HG03039 (cell line): ENCODE results near the gene SLC36A4.
"Not testable (repeated sequence)": the region's sequence is repeated elsewhere in the genome, so short reads cannot be mapped to it uniquely, and the experiment has no call there.

Experiments used
- ATAC-seq: cut with Tn5 transposase; IDR thresholded peaks from one replicate; pipeline ENCODE4 v1.9.1; 2021; ENCODE audit warnings: mild to moderate bottlenecking, moderate library complexity; ENCODE audit not compliant: unreplicated experiment

The SLC36A4 gene

DNA sequence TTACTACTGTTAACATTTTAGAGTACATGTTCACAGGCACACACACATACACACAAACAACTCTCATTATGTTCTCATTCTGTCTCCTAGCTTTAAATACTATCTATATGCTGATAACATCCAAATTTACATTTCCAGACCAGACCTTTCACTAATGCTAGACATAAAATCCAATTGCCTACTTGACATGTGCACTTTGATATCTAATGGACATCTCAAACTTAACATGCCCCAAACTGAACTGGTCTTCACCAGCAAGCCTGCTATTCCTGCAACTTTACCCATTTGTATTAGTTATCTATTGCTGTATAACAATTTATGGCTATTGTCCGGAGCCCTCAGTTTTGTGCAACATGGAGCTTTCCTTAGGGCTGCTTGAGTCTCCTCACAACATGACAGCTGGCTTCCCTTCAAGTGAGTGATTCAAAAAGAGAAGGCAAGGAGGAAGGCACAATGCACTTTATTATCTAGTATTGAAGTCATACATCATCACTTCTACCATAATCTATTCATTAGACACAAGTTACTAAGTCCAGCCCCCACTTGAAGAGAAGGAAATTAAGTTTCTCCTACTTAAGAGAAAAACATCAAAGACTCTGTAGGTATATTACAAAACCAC, 3.0 kb downstream of the SLC36A4 start:
- no peak for ATAC-seq

DNA sequence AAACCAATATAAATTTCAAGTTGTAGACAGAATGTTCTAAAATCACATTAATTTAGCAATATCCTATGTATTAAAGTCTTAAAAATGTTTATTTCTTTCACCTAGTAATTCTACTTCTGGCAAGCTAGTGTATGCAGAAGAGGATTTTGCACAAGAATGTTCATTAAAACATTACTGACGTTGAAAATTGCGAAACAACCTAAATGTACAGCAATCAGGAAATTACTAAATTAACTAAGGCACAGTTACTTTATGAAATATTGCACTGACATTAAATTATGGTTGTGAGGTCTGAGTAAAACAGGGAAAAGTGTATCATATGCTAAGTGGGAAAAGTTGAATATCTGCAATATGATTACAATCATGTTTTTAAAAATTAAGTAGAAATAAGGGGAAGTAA, 4.1 kb downstream of the SLC36A4 start:
- no peak for ATAC-seq

DNA sequence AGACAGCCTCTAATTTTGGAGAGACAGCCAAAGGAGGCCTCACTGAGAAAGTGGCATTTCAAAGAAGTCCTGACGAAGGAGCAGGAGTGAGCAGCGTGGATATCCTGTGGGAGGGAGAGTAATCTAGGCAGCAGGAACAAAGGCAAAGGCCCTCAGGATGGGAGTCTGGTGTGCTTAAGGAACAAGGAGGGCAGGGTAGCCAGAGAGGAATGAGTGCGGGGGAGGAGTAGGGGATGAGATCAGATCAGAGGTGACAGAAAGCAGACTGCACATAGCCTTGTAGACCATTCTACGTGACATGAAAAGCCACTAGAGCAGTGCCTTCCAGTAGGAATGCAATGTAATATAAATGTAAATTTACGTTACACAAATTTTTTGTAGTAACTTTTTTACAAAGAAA, 5.6 kb downstream of the SLC36A4 start:
- ATAC-seq, result no peak

DNA sequence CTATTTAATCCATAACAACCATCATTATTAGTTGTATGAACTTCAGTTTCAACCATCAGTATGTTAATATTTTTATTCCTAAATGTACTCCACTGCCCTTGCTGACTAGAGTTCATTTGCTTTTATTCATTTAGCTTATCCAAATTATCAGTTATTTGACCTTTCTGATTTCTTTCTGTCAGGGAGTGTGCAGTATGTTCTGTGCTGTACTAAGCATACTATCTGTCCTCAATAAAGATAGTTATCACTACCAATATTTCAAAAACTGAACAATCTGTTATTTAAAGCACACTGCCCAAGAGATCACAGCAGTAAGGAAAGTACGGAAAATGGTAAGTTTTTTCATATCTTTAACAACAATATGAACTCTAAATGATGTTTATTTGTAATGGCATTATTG, 8.3 kb downstream of the SLC36A4 start:
- ATAC-seq, result no peak

DNA sequence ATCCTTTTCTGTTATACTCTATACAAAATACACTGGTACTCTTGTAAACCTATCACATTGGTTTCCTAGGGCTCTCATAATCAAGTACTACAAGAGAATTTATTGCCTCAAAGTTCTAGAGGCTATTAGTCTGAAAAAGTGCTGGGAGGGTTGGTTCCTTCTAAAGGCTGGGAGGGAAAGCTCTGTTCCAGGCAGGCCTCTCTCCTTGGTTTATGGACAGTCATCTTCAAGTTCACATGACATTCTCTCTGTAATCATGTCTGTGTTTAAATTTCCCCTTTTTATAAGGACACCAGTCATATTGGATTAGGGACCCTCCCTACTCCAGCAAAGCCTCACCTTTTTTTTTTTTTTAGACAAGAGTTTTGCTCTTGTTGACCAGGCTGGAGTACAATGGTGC, 9.1 kb downstream of the SLC36A4 start:
- no peak for ATAC-seq

DNA sequence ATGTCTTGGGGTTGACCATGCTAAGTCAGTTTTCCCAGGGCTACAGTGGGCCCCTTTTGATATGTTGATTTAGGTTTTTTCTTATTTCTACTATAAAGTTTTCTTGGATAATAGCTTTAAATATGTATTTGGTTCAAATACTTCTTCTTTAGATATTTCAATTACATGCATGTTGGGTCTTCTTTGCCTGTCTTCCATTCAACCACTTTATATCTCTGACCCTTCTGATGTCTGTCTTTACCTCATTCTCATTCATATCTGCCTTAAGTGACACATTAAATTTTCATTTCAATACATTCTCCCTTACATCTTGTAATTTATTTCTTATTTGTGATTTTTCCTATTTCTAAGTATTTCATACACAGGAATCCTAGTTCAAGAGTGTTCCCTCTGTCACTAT, 10.5 kb downstream of the SLC36A4 start:
- ATAC-seq, result no peak

DNA sequence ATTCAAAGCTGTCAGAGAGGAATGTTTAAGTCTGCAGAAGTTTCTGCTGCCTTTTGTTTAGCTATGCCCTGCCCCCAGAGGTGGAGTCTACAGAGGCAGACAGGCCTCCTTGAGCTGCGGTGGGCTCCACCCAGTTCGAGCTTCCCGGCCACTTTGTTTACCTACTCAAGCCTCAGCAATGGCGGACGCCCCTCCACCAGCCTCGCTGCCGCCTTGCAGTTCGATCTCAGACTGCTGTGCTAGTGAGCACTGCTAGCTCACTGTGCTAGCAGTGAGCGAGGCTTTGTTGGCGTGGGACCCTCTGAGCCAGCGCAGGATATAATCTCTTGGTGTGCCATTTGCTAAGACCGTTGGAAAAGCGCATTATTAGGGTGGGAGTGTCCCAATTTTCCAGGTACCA, 19.9 kb downstream of the SLC36A4 start:
- not testable (repeated sequence) for ATAC-seq

DNA sequence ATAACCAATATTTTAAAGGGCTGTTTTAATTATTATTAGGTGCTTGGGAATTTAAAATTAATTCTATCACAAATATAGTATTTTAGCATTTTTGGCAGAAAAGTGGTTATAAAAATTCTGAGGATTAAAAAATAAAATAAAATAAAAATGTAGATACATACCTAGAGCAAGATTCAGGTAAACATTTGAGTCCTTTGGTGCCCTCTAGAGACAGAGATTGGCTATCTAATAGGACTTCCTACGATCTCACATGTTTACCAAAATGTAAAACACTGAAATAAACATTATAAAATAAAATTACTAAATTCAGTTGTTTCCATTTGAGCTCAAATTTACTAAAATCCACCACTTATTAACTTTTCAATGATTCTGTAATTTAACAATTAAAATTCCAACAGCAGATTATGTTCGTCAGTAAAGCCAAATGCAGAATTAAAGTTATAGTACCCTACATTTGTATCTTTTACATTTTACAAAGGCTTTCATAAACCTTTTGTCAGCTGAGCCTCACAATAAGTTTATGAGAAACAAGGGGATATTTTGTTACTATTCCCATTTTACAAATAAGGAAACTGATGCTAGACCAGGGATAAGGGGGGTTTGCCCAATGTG, 27.7 kb downstream of the SLC36A4 start:
- ATAC-seq, result no peak

DNA sequence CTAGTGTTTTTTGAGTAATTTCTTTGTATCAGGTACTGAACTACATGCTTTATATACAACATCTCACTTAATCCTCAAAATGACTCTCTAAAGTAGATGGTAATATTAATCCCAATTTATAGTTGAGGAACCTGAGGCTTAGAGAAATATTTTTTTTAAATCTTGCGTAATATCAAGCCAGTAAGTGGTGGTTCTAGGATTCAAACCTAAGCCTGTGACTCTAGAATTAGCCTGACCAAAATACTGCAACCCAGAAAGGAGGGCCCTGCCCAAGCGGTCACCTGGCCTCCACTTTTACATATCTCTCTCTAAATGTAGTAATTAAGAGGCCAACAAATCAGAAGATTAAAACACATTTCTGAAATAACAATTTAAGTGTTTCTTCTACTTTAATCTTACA, 28.6 kb downstream of the SLC36A4 start:
- no peak for ATAC-seq

DNA sequence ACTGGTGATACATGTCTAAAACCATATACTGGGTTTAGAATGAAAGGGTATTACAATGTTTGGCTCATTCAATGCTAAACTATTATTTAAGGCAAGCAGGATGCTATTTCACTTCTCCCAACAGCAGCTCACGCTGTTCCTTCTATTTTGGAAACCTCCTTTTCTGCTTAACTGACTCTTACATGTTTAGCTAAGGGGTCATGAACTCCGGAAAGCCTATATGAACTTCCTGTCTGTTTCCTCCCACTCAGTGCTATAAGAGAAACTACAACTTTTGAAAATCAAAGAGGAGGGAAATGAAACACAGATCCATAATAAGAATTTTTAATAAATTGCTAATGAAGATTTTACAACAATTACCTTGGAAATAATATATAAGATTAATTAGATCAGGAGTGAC, 30.9 kb downstream of the SLC36A4 start:
- no peak for ATAC-seq

DNA sequence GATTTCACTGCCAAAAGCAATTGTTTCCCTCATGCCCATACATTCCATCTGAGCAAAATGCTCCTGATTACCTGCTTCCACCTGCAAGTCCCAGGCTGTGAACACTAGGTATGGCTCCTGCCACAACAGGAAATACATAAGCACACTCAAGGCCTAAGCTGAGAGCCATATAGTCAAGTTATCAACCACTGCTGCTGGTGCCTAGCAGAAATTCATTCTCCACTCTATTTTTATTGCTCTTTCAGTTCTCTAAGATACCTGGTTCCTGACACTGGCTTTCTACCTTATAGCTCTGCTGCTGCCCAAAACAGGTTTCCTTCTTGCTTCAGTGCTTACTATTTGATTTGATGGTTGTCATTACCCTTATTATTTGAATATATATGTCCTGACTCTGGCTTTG, 31.6 kb downstream of the SLC36A4 start:
- ATAC-seq, result no peak

DNA sequence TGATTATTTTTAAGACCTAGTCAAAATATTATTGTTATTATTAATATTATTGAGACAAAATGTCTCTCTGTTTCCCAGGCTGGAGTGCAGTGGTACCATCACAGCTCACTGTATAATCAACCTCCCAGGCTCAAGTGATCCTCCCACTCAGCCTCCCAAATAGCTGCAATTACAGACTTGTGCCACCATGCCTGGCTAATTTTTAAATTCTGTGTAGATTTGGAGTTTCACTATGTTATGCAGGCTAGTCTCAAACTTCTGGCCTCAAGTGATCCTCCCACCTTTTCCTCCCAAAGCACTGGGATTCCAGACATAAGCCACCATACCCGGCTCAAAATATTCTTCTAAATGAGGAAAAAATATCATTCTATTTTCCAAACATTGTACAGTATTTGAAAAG, 37.0 kb downstream of the SLC36A4 start:
- no peak for ATAC-seq

DNA sequence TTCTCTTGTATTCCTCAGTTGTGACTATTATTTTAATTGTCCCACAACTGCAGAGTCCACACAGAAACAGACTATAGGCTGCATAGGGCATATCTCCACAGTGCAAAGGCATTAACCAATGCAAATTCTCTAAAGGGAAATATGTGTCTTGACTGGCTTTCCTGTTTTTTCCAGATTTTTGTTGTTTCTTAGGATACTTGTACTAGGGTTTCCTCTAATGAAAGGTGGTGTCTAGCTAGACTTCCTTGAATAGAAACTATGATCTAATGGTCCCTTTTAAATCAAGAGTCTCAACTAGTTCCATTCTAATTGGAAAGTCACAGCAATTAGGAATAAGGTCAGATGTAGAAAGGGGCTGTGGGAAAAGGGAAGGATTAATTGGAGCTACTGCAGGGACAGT, 37.6 kb downstream of the SLC36A4 start:
- ATAC-seq, result no peak

DNA sequence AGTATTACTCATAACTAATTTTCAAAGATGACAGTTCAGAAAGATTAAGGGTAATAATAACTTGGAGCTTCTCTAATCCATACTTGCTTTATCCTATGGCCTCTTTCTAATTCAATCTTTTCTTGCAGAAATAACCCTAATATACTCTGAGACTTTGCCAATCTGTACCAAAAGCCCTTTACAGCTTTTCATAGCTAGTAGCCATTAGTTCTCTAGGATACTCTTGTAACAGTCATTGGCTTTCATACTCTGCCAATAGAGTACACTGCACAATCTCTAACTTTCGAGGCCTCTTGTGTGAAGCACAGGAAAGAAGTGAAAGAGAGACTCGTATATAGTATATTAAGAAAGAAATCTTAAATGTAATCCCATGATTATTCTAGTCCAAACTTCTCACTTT, 38.1 kb downstream of the SLC36A4 start:
- no peak for ATAC-seq

DNA sequence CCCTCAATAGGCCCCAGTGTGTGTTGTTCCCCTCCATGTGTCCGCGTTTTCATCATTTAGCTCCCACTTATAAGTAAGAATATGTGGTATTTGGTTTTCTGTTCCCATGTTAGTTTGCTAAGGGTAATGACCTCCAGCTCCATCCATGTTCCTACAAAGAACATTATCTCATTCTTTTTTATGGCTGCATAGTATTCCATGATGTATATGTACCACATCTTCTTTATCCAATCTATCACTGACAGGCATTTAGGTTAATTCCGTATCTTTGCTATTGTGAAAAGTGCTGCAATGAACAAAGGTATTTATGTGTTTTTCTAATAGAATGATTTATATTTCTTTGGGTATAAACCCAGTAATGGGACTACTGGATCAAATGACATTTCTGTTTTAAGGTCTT, 42.1 kb downstream of the SLC36A4 start:
- ATAC-seq, result no peak

DNA sequence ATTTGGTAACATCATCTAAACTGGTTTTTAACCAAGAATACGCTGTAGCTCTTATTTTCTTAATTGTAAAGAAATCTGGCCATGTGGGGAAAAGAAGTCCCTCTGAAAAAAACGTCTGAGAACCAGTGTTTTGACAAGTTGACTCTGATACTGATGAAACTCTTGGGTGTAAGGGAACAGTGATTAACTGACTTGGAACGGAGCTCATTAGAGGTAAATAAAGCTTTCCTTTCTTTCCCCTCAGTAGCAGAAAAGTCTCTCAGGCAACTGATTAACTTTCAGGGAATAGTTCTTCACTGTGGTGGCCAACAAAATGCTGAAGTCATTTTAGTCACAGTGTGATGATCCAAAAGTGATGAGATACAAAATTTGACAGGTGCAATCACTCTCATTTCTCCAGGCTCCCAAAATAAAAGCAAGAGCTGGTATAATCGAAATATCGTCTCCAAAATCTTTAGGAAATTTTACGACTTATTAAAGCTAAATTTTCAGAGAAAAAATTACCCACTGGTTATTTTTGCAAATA, 52.3 kb downstream of the SLC36A4 start:
- ATAC-seq, result no peak

DNA sequence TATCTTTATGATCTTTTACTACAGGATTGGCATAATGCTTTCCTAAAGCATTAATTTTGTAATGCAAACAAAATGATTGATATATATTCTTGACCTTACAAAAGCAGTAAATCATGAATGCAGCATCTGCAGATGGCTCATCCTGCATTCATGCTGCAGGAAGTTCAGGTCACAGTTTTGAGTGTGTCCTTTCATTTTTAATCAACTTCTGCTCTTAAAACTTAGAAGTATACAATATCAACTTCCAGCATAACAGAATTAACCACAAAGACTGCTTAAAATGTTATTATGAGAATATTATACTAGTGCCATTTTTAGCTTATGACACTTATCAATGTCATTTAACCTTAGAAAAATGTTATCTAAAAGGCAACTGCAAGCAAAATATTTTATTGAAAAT, 54.0 kb downstream of the SLC36A4 start:
- peak; percentile 61 for ATAC-seq

DNA sequence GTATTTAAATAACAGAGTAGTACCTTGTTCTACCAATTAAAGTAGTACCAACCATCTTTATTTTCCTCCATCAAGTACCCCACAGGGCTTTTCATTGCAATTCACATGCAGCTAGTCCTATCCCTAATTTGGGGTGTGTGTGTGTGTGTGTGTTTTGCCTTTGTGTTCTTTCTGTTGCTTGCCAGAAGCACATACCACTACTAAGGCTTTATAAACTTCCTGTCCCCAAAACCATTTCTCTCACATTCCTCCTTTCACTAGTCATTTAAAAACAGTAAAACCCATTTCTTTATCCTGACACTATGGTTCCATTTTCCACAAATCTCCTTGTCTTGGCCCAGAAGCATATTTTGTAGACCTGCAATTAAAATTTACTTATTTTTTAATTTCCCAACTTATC, 54.6 kb downstream of the SLC36A4 start:
- ATAC-seq, result no peak

DNA sequence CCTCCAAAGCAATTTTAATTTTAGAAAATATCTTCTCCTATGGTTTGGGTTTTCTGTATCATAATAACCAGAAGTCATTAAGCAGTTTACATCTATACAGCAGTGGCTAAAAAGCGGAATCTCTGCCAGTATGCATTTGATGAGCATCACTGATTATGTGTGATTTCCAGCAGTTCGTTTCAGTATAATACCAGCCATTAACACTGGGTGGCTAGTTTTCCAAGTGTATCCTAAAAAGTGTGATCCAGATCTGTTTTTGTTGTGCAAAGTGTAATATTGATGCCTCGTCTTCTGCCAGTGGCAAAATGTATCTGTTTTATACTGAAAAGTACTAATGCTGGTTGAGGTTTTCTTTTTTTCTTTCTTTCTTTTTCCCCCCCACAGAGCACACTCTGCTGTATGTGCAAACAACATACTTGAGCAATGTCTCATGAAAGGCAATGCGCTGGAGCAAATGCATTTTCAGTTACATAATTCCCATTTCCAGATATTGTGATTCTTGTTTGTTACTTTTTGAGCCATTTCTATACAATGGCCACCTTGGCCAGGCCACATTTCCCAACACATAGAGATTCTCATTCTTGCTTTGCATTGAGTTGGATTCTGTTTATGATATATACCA, 64.2 kb downstream of the SLC36A4 start:
- no peak for ATAC-seq

DNA sequence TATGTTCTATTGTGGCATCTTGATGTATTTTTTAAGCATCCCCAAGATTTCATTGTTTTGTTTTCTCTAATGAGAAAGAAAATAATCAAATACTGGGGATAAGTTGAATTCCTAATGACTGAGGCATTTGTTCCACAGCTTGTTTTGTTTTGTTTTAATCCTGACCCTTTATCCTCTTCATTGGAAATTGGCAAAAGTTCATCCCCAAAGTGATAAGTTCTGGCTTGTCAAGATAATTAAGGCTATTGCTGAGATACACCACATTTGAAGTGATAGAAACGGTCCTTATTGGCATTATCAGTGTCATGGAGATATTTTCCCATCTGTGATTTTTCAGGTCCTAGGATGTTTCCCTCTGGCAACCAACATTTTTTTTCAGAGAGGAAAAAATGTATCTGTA, 65.0 kb downstream of the SLC36A4 start:
- no peak for ATAC-seq

DNA sequence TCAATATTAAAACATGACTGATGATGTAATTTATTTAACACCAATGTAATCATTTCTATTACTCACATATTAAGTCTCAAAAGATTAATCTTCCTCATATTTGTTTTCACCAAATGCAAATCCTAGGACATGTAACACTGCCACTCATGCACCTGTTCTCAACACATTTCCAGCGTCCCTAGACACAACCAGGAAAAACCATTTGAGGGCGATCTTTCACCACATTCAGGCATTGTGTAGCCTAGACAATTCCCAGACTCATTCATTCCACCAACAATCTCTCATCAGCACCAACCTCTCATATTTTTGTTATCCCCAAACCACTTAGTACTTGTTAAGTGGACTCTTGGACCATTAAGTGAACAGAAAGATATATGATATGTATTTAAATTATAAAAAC, 66.1 kb downstream of the SLC36A4 start:
- no peak for ATAC-seq

DNA sequence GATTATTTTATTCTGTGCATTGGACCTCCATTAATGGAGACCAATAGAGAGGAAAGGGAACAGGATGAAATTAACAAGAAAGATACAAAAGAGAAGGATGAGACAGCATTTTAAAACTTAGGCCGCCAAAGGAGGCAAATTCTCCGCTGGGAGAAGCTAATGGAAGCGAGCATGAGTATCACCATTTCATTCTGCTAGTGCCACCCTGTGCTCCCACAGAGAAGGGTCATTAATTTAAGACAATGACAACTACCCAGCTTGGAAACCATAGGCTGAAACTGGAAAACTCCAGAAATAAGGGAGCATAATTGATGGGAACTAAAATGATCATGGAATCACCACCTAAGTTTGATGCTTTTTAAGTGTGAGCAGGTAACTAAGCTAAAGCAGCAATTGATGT, 69.2 kb downstream of the SLC36A4 start:
- ATAC-seq, result no peak
